Measurements from ENCODE around the gene KDM4D.
"Not testable (repeated sequence)": the region's sequence is repeated elsewhere in the genome, so short reads cannot be mapped to it uniquely, and the experiment has no call there.

The KDM4D gene

DNA sequence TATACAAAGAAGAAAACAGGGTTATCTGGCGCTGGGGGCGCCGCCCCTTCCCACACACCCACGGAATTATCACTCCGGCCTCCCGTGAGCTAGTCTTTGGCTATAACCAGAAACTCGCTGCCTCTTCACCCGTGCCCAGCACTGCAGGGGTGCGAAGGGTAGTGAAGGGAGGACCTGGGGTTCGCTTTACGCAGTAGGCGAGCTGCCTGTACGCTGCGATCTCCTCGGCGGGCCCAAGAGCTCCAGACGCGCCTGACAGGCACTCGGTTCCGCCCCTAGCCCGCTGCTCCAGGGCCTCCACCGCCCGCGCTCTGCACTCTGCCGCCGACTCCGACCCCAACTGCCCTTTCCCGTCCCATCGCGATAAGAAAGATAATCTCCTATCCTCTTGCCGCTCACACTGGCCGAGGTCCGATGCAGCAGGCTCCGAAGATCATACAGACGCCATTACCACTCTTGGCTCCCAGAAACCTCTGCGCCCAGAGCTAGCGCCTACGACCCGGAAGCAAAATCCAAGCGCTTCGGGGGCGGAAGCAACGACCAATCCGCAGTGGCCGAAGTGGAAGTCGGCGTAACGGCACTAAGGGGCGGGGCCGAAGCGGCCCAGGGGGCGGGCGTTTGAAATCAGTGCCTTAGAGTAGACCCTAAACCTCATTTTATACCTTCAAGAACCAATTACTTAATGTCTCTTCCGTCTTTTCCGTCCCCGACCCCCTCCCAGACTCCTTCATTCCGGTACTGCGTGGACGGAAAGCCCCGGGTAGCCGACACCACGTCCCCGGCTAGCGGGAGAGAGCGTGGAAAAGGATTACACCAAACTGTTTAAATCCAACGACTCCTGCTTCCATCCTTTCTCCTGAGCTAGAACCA is at the start of gene KDM4D, which contains the start of gene CWC15:
Gene KDM4D, plus strand, starts transcription at position 611 of the 870 bp plus-strand sequence. CDS start 23,664 bp downstream, outside the sequence.
Gene CWC15, minus strand, starts transcription at position 458 of the 870 bp plus-strand sequence. CDS start 1,371 bp downstream, outside the sequence.
- DNase-seq (ENCODE audit: low spot score) = peak; percentile 97

DNA sequence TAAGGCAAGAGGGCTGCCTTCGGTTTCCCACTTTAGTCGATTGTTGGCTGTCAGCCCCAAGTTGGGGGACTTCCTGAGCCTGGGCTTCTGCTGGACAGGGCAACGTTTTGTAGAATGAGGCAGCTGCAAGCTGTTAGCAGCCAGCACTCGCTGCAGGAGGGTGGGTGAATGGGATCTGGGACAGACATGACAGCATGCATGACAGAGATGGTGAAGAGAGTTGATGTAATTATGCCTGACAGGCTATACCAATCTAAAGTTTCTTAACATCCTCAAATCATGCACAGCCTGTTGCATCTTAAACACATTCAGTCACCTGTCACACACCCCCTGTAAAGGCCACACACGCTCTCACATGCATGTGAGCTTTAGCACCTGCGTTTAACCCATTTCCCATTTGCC is 49.3 kb upstream of the KDM4D start:
- no peak for DNase-seq (ENCODE audit: low spot score)

DNA sequence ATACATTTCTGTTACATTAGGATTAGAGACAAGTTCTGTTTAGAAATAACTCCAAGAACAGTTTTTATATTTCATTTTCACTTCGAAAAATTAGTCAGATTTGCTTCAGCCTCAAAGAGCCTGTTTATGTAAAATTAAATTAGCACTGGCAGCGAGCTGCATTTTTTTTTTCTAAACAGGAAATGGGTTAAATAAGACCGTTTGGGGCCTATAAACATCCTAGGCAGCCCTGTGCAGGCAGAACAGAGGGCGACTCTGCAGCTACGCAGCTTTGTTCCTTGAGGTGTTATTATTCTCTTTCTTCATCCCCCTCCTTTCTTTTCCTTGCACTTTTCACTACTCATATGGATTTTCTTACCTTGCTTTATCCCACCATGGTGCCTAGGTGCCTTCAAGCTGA is 48.9 kb upstream of the KDM4D start:
- no peak for DNase-seq (ENCODE audit: low spot score)

GRCh38 chr11:94925422-94926270 is 47.9 kb upstream of the KDM4D start:
- DNase-seq (ENCODE audit: low spot score) = no peak

GRCh38 chr11:94926271-94926625 is 47.3 kb upstream of the KDM4D start:
- DNase-seq (ENCODE audit: low spot score) = no peak

GRCh38 chr11:94926698-94927237 is 46.7 kb upstream of the KDM4D start:
- DNase-seq (ENCODE audit: low spot score) = peak; percentile 74

DNA sequence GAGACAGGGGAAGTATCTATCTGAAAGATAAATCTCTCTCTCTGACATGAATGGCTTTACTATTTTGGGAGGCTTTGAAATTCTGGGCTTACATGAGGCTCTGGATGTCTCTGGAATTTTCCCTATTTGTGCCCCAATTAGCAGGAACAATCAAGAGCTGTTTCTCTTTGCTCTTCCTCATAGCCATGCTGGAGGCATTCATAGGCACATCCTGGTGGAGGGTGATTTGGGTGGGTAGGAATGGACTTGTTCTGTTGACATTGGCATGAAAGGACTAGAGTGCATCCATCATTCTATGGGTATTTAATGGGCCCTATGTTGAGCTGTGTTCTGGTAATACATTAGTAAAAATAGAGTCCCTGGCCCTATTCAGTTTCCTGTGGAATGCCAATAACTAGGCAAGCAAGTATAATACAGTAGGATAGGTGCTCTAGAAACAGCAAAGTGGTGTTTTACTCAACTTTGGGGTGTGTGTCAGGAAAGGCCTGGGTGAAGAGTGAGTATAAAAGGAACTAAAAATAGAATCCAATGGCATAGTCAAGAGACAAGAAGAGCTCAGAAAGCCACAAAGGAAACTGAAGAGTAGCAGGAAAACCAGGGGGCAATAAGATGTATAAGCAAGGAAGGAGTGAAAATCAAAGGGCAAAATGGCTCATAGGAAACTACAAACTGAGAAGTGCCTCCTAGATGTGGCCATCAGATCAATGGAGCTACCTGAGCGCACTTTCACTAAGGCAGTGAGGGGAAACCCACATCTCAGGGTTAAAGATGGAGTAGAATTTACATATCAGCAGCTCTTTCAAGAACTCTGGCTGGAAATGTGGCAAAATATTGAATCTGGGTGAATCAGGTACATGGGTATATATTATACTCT is 45.2 kb upstream of the KDM4D start:
- DNase-seq (ENCODE audit: low spot score) = no peak

GRCh38 chr11:94932072-94932471 is 41.4 kb upstream of the KDM4D start:
- not testable (repeated sequence) for DNase-seq (ENCODE audit: low spot score)

GRCh38 chr11:94932503-94932902 is 41.0 kb upstream of the KDM4D start:
- no peak for DNase-seq (ENCODE audit: low spot score)

GRCh38 chr11:94933223-94934130 is 40.0 kb upstream of the KDM4D start:
- DNase-seq (ENCODE audit: low spot score) = peak; percentile 37

DNA sequence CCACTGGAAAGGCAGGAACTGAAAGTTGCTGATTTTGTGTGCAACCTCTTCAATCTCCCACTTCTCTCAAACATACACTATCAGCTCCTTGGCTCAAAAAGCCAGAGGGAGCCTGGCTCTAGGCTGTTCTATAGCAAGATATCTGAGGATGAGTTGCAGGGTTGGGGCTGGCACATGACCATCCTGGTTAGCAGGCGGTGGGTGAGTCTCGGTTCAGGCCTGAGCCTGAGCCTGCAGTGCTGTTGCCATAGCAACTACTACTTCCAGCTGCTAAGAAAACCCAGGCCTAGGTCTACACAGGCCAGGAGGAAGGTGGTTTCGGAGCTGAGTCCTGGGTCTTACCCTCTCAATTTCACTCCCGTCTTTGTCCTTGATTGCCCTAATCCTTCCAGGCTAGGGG is 39.1 kb upstream of the KDM4D start:
- peak; percentile 39 for DNase-seq (ENCODE audit: low spot score)

GRCh38 chr11:94934846-94935245 is 38.7 kb upstream of the KDM4D start:
- no peak for DNase-seq (ENCODE audit: low spot score)

DNA sequence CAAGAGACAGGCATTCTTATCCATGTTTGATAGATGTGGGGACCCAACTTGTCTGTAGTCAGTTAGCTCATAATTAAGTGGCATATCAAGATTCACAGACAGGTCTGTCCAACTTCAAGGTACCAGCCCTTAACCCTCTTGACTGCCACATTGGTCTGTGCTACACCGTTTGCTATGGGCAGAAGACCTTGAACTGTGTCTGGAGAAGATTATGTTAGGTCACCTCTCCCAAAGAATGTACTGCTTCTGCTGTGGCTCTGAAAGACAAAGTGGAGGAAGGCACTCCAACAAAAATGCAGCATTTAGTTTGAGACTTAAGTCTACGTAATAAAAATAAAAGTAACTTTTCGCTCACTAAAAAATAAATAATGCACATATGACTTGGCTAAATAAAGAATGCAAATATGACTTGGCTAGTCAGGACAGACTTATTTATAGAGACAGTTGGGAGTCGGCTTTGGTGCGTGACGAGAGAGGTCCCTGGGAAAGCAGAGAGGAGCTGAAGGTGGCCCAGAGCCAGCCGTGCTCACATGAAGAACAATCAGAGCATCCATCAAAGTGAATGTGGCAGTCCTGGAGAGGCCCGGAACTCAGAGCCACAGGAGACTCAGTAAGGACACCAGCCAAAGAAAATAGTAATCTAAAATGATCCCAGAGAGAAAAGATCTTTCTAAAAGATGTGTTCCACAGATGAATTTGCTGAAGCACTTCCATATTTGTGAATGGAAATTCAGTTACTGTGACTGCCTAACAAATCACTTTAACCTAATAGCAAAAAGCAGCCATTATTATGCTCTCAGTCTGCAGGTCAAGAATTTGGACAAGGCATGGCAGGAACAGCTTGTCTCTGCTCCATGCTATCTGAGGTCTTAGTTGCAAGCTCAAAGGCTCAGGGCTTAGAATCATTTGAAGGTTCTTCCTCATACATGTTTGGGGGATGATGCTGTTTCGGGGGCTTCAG is 35.1 kb upstream of the KDM4D start:
- DNase-seq (ENCODE audit: low spot score) = peak; percentile 29

DNA sequence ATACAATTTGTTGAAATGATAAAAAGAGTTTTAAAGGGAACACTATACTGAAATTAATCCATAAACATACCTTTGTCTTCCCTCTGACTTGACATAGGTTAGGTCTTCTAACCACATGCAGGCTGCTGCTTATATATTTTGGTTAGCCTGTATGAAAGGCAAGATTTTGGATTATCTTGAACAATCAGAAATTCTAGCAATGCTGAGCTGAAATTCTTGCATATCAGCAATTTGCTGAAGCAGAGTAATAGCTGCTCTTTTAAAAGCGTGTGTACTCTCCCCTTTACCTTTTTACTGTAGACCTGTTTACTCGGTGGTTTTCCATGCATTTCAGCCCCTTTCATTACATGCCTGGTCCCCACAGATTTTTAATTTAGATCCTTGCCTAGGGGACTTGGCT is 34.2 kb upstream of the KDM4D start:
- DNase-seq (ENCODE audit: low spot score) = no peak

DNA sequence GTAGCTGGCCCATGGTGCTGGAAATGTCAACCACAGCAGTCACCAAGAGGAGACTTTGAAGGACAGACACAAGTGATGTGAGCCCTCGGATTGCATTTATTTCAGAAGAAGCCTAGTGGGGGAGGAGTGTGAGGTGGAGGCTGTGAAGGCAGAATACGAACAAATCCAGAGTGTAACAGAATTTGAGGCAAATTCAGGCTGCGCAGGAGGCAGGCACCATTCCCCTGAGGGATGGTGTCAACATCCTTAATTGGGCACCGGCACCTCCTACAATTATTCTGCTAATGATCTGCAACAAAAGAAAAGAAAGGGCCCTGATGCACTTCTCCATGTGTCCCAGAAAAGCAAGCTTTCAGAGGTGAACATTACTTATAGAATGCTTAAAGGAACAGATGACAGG is 32.4 kb upstream of the KDM4D start:
- DNase-seq (ENCODE audit: low spot score) = no peak

DNA sequence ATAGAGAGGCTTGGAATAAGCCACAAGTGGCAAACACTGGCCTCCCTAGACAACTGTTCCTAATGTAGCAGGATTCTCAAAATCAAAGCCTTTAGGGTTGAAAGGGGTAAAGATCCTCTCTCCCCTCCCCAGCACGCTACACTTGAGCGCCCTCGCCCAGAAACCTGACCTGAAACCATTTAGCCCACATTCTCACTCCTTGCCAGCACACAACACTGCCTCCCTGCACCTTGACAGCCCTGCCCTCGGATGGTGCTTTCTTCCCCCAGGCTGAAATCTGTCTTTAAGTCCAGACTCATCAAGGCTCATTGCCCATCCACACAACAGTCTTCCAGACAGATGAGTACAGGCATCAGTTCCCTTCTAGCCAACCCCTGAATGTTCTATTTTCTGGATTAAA is 26.7 kb upstream of the KDM4D start:
- no peak for DNase-seq (ENCODE audit: low spot score)

GRCh38 chr11:94948070-94948617 is 25.4 kb upstream of the KDM4D start:
- DNase-seq (ENCODE audit: low spot score) = no peak

DNA sequence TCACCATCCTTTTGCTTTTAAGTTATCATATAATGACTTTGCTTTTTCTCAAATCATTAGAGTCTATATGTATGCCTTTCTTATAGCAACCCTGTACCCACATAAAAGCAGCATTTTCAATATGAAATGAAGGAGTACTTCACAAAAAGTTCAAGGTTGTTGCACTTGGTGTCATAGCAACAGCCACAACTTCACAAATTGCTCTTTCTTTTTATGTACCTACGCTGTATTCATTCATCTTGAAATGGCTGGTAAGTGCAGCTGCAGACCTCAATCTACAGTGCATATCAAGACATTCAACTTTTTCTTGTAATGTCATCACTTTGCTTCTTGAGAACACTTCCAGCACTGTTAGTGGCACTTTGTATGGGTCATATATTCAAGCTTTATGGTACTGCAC is 18.8 kb upstream of the KDM4D start:
- no peak for DNase-seq (ENCODE audit: low spot score)

DNA sequence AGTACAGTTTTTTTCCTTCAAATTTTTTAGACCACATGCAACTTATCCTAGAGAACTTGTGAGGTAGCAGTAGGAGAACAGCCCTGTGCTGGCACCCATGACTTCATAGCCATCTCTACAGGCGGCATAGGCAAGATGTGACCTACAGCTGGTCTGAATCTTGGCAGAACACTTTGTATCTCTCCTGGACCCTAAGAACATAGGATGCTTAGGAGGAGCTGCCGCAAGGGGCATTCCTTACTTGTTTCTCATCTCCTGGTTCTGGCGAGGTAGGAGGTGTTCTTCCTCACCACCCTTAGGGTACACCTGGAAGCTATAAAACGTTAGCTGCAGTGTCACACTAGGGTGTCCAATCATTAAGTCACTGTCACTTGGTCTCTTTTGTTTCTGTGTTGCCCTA is 16.5 kb upstream of the KDM4D start:
- DNase-seq (ENCODE audit: low spot score) = no peak

All from Ammon's horn (tissue), 1 donor.